ENCODE measurements around the gene VPS37B. TPM values are rescaled to one million over a fixed set of nuclear protein-coding genes. Genes with fewer than 3 reads are reported as not detected.

The VPS37B gene
- total RNA-seq, 6 experiments from 2014 or later = 5.2 to 6.7 (median 6.0) TPM

- DNase-seq (no peak), ATAC-seq (no peak)
- Histone ChIP-seq H3K36me3 (no peaks in the 10 kb centered on the region), H3K27me3 (no peaks in the 10 kb centered on the region), H3K4me1 (peaks cover 0 to 12% (median 4%) of the 10 kb centered on the region in 4 donors), H3K27ac (no peak overlapping the region), H3K9me3 (no peaks in the 10 kb centered on the region), H3K4me3 (no peak overlapping the region)
- 78% methylated on average over 5 of the region's 7 CpGs for WGBS (ENCODE audit: insufficient coverage, low coverage, low lambda C conversion rate, missing lambda C conversion rate)
- intact Hi-C loops (cut with DNase I) = no loop called here
- TF ChIP-seq CTCF (IDR thresholded peaks at IDR 0.05) (no peak), POLR2A (IDR thresholded peaks at IDR 0.05) (no peak)
Measured at GRCh38 chr12:122830517-122831214, 65.3 kb downstream of the VPS37B start.

GRCh38 chr12:122827258-122827657 is 68.7 kb downstream of the VPS37B start:
- H3K27ac ChIP-seq = peak overlapping the region in 1 of 3 donors; percentile 17
- no peaks in the 10 kb centered on the region for H3K9me3 ChIP-seq
- H3K4me3 ChIP-seq = no peak overlapping the region
- H3K27me3 ChIP-seq = no peaks in the 10 kb centered on the region
- DNase-seq (no peak), ATAC-seq (peak in 1 of 4 donors; percentile 12)
- TF ChIP-seq CTCF (IDR thresholded peaks at IDR 0.05) = no peak
- no peak for TF ChIP-seq POLR2A (IDR thresholded peaks at IDR 0.05)
- intact Hi-C loops (cut with DNase I) = no loop called here
- H3K4me1 ChIP-seq = peaks cover 0 to 12% (median 0%) of the 10 kb centered on the region in 4 donors
- 21% methylated on average over 5 of the region's 5 CpGs for WGBS (ENCODE audit: insufficient coverage, low coverage, low lambda C conversion rate, missing lambda C conversion rate)
- H3K36me3 ChIP-seq = no peaks in the 10 kb centered on the region

- peaks cover 0 to 12% (median 0%) of the 10 kb centered on the region in 4 donors for H3K4me1 ChIP-seq
- H3K27me3 ChIP-seq = no peaks in the 10 kb centered on the region
- DNase-seq = peak in 1 of 3 donors; percentile 55
- no peaks in the 10 kb centered on the region for H3K9me3 ChIP-seq
- H3K27ac ChIP-seq = peak overlapping the region in 2 of 3 donors; percentile 37 to 67
- intact Hi-C loops (cut with DNase I) = no loop called here
- no peaks in the 10 kb centered on the region for H3K36me3 ChIP-seq
- 17% methylated on average over 22 of the region's 22 CpGs for WGBS (ENCODE audit: insufficient coverage, low coverage, low lambda C conversion rate, missing lambda C conversion rate)
- TF ChIP-seq POLR2A (IDR thresholded peaks at IDR 0.05) = no peak
- TF ChIP-seq CTCF (IDR thresholded peaks at IDR 0.05) = no peak
- peak; percentile 82 to 88 (median 86) for ATAC-seq
- peak overlapping the region; percentile 16 to 45 (median 44) for H3K4me3 ChIP-seq
Measured at GRCh38 chr12:122825773-122826724, 69.9 kb downstream of the VPS37B start.

- TF ChIP-seq CTCF (IDR thresholded peaks at IDR 0.05) (no peak), POLR2A (IDR thresholded peaks at IDR 0.05) (no peak)
- H3K4me1 ChIP-seq = peaks cover 0 to 12% (median 0%) of the 10 kb centered on the region in 4 donors
- 58% methylated on average over 11 of the region's 11 CpGs for WGBS (ENCODE audit: insufficient coverage, low coverage, low lambda C conversion rate, missing lambda C conversion rate)
- ATAC-seq = no peak
- H3K27ac ChIP-seq = no peak overlapping the region
- intact Hi-C loops (cut with DNase I) = no loop called here
- H3K36me3 ChIP-seq = no peaks in the 10 kb centered on the region
- no peak overlapping the region for H3K4me3 ChIP-seq
- no peaks in the 10 kb centered on the region for H3K9me3 ChIP-seq
- no peaks in the 10 kb centered on the region for H3K27me3 ChIP-seq
- DNase-seq = no peak
Measured at GRCh38 chr12:122823429-122823828, 72.5 kb downstream of the VPS37B start.

Data from right lobe of liver (tissue), 6 donors.